DMS53 treated with DMSO at 0.1 percent for 48 hours (cell line): Measurements from ENCODE around the gene BBS9.

Experiments
- DNase-seq: peaks from one replicate; lab custom pipeline; 2025; ENCODE audit not compliant: unreplicated experiment; lab: John Stamatoyannopoulos, UW

Gene BBS9

GRCh38 chr7:33536398-33537103, 407.2 kb downstream of the BBS9 start:
- no peak for DNase-seq

DNA sequence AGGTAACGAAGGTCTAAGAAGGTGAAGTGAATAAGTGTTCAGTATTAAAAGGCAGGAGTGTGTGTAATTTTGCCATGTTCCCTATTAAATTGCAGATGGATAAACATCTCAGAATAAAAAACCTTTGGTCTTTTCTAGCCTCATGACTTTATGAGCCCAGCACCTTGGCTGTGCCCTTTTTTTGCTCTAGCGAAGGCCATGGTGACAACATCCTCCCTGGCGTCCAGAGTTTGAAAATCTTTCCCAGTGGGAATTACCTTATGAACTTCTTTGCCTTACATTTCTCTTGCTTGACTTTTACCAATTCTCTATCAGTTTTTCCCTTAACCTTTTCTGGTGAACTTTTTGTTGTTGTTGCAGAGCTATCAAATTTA, 407.7 kb downstream of the BBS9 start:
- no peak for DNase-seq

DNA sequence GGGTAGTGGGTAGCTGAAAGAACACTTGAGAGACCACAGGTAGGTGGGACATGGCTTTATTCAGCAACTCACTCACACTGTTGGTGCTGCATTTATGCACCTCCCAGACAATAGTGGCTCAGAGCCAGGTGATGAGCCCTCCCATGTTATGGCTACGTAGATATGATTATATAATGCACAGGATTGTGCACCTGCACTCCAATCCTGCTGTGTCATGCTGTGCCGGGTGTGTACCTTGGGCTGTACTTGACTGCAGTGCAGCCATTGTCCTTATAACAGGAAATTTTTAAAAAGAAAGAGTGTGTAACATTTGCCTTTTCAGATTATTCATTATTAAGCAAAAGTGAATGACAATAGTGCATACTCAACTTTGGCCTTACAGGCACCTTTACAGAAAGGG, 409.8 kb downstream of the BBS9 start:
- DNase-seq = no peak

- DNase-seq = no peak
These were observed 410.5 kb downstream of the BBS9 start for GRCh38 chr7:33539659-33540400.

DNA sequence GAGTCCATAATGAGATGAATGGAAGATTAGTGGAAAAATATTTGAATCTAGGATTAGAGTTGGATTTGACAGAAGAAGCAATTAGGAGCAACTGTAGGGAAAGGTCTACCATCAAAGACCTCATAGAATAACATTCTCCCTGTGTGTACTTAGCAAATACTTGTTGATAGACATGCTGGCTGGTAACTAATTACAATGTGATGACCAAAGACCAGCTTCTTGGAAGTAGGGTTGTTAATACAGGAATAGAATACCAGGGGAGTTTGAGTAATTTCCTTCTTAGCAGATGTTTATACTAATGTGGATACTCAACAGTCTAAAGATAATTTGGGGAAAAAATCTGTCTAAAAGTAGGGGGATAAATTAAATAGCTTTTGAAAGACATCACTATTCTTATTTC, 418.5 kb downstream of the BBS9 start:
- DNase-seq = no peak

- DNase-seq = no peak
These were observed 421.0 kb downstream of the BBS9 start for GRCh38 chr7:33550363-33550762.

DNA sequence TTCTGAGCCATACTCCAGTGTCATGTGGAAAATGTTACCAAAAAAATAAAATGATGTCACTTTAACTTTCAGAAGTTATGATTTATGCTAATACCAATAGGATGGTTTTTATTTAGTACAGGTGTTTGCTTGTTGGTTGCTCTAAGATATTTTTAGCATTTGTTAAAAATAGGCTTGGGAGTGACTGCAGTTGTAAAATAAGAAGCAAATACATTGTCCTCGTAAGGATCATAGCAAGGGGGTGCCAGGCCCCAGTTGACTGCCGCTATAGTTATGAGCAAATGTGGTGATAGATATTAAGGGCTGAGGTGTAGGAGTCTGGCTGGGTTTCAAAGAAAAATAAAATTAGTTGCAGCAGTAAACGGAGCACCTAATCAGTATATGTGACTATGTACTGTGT, 421.6 kb downstream of the BBS9 start:
- DNase-seq = no peak

DNA sequence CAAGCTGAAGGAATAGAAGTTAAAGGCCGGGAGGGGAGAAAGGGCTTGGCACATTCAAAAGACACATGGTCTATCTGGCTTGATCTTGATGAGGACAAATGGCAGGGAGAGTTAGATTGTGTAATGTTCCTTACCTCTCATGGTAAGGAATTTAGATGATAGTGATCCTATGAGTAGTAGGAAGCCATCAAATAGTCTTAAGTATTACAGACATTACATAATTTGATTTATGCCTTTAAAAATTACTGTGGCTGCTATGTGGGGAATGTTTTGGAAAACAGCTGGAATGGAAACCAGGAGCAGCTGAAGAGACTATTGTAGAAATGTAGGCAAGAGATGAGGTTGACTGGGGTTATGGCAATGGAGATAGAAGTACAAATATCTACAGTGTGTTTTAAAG, 424.7 kb downstream of the BBS9 start:
- no peak for DNase-seq

GRCh38 chr7:33554576-33554975, 425.2 kb downstream of the BBS9 start:
- DNase-seq = no peak

DNA sequence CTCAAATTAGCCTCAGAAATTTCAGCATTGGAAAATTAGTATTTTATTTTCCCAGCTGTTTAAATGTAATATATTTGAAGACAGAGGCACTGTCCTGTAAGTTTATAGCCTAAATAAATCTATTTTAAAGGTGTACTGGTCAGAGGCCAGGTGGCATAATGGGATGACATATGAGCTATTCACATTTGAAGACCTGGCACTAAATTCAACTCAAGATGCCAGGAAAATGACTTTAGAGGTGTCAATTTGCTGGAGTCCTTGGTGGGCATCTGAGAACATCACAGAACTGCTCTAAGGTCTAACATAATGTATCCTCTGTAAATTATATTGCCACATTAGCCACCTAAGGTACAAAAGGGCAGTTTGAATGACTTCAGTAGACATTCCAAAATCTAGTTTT, 427.1 kb downstream of the BBS9 start:
- no peak for DNase-seq

- DNase-seq = no peak
These were observed 429.4 kb downstream of the BBS9 start for GRCh38 chr7:33558549-33559323.

GRCh38 chr7:33559324-33559710, 430.0 kb downstream of the BBS9 start:
- no peak for DNase-seq

GRCh38 chr7:33562996-33563395, 433.6 kb downstream of the BBS9 start:
- DNase-seq = no peak

GRCh38 chr7:33563651-33564050, 434.3 kb downstream of the BBS9 start:
- no peak for DNase-seq

DNA sequence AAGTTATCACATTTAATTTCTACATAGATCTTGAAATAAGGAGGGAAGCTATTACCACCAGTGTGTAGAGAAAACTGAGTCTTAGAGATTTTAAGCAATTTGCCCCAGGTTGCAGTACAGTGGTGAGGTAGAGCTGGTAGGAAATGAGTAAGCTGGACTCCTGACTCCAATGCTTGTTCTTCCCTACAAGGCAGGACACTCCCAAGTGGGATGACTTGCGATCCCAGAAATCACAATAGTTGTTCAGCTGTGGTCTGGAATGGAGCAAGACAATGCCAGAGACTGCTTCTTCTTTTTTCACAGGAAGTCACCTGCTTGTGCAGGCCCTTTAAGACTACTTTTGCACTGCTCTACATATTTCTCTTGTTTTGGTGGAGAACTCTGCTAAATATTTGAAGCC, 448.8 kb downstream of the BBS9 start:
- DNase-seq = no peak

DNA sequence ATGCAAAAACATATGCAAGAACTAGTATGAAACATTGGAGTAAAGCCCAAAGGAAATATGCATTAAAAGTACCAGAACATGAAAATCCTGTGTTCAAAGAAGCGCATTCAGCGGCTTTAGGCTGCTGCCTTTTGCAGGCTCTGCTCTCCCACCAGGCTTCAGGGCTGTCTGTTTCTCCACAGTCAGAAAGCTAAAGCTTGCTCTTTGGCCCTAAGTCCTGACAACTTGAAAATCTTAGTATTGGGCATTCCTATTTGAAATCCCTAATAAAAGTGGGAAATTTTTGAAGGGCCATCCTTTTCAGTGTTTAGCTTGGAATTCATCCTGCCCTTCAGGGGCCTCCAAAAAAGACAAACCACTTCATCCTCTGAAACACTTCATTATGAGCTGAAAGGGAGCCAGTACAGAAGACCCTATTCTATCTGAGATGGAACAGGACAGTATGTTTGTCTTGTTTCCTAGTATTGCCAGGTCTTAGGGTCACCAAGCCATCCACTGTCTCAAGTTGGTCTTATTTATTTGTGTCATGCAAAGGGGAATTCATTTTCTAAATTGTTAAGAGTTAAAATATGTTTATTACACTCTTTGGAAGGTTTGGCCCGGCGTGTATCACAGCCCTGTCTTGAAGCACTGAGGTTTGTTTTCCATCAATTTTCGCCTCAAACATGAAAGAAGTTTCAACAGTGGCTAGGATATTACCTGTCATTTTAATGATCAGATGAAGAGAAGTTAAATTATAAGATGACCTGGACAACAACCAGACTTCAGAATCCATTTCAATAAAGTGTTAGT, 449.7 kb downstream of the BBS9 start:
- DNase-seq = no peak

GRCh38 chr7:33579673-33579960, 450.3 kb downstream of the BBS9 start:
- DNase-seq = no peak

- no peak for DNase-seq
These were observed 451.9 kb downstream of the BBS9 start for GRCh38 chr7:33581236-33581635.

DNA sequence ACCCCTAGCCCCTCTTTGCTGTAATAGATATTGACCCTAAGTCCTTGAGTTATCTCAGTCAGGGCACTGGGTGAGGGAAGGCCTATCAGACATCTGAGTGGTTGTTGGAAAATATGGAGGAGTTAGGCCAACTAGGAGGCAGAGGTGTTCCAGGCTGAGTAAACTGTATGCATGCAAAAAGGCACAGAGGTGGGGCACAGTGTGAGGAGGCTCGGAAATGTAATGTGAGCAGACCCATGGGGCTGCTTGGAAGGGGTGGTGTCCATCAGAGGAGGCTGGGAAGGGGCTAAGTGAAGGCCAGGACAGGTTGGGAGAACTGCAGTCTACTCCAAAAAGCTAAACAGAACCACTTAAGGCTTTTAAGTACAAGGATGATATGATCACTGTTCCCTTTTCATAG, 452.7 kb downstream of the BBS9 start:
- no peak for DNase-seq

DNA sequence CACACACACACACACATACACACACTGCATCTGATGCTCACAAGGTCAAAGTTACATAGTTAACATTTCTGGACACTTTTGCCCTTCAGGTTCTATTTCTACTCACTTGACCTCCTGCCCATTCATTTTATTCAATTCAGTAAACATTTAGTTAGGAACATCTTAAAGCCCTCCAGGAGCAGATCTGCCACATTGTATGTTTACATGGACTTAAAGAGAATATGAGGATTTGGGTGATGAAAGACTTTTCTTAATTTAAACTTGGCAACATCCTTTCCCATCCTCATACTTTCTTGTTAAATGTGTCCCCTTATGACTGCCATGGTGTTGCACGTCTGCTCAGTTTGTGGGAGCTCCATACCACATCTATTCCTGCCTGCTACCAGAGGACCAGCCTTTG, 453.2 kb downstream of the BBS9 start:
- no peak for DNase-seq

DNA sequence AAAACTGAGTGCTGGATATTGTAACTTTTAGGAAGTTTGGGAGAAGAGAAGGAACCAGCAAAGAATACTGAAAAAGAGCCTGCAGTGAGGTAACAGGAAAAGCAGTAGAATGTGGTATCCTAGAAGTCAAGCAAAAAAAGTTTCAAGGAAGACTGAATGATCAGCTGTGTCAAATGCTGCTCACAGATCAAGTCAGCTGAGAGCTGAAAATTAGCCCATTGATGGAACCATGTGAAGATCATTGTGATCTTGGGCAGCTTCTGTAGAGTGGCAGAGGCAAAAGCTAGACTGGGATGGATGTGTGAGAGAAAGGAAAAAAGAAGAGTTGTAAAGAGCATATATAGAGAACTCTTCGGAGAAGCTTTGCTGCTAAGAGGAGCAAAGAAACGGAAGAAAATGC, 460.5 kb downstream of the BBS9 start:
- no peak for DNase-seq

- no peak for DNase-seq
These were observed 461.6 kb downstream of the BBS9 start for GRCh38 chr7:33590916-33591315.
